Measurements from ENCODE around the gene LRRC25. TPM values are rescaled to one million over a fixed set of nuclear protein-coding genes. Genes with fewer than 3 reads are reported as not detected.

The LRRC25 gene
- total RNA-seq, 1 donor from 2014 or later: not detected

- FAIRE-seq (no peak), DNase-seq (ENCODE audit: low read depth) (no peak)
- Histone ChIP-seq H3K27me3 (ENCODE audit: control insufficient read depth, insufficient read depth, low read length) (peaks cover 1% of the 10 kb centered on the region), H3K36me3 (ENCODE audit: control insufficient read depth, insufficient read depth, low read length) (no peaks in the 10 kb centered on the region), H3K4me3 (ENCODE audit: low read depth, low read length) (no peak overlapping the region)
- no peak for TF ChIP-seq CTCF (IDR thresholded peaks at IDR 0.05; ENCODE audit: insufficient read depth, low read length, severe bottlenecking)
Observed at GRCh38 chr19:18342090-18342632, 55.3 kb downstream of the LRRC25 start.

Other genes with a start within 250 kb of the LRRC25 start
- gene PIK3R2, start 244.5 kb downstream of the LRRC25 start, total RNA-seq: 2.6 and 4.0 TPM in 2 replicates
- gene IFI30, start 223.8 kb downstream of the LRRC25 start, total RNA-seq: 17.6 and 20.6 TPM in 2 replicates
- 8.7 and 9.5 TPM in 2 replicates for gene MPV17L2, start 204.4 kb downstream of the LRRC25 start, total RNA-seq
- gene RAB3A, start 193.6 kb downstream of the LRRC25 start, total RNA-seq: 0.53 and 1.0 TPM in 2 replicates
- gene PDE4C, start 171.2 kb downstream of the LRRC25 start, total RNA-seq: 0.26 and 0.38 TPM in 2 replicates
- gene IQCN, start 123.2 kb downstream of the LRRC25 start, total RNA-seq: under 0.01 TPM in 1 of 2 replicates, not detected in the other
- gene JUND, start 116.0 kb downstream of the LRRC25 start, total RNA-seq: 54.0 and 89.0 TPM in 2 replicates
- 208 and 260 TPM in 2 replicates for gene LSM4, start 74.5 kb downstream of the LRRC25 start, total RNA-seq
- gene PGPEP1, start 57.0 kb downstream of the LRRC25 start, total RNA-seq: 8.2 and 12.6 TPM in 2 replicates
- gene GDF15, start 11.5 kb downstream of the LRRC25 start, total RNA-seq: 123 and 166 TPM in 2 replicates
- 13.2 and 17.1 TPM in 2 replicates for gene SSBP4, start 21.8 kb upstream of the LRRC25 start, total RNA-seq
- gene ISYNA1, start 40.5 kb upstream of the LRRC25 start, total RNA-seq: 6.7 and 15.3 TPM in 2 replicates
- gene ELL, start 124.4 kb upstream of the LRRC25 start, total RNA-seq: 9.7 and 13.8 TPM in 2 replicates
- gene FKBP8, start 146.0 kb upstream of the LRRC25 start, total RNA-seq: 142 and 218 TPM in 2 replicates
- 47.7 and 50.2 TPM in 2 replicates for gene KXD1, start 160.2 kb upstream of the LRRC25 start, total RNA-seq
- 586 and 964 TPM in 2 replicates for gene UBA52, start 174.2 kb upstream of the LRRC25 start, total RNA-seq
- gene REX1BD, start 191.2 kb upstream of the LRRC25 start, total RNA-seq: 26.1 and 45.4 TPM in 2 replicates
- gene CRLF1, start 209.2 kb upstream of the LRRC25 start, total RNA-seq: 0.26 and 0.64 TPM in 2 replicates
- 0.13 and 0.79 TPM in 2 replicates for gene TMEM59L, start 215.2 kb upstream of the LRRC25 start, total RNA-seq
- 3.2 and 4.9 TPM in 2 replicates for gene KLHL26, start 239.4 kb upstream of the LRRC25 start, total RNA-seq

All from bronchial epithelial cell (primary cell).